NCI-H345 treated with DMSO at 0.1 percent for 48 hours (cell line): ENCODE data around the gene SLC35A1.

Experiments
- DNase-seq: peaks from one replicate; lab custom pipeline; 2025; ENCODE audit not compliant: unreplicated experiment; lab: John Stamatoyannopoulos, UW

SLC35A1 gene

DNA sequence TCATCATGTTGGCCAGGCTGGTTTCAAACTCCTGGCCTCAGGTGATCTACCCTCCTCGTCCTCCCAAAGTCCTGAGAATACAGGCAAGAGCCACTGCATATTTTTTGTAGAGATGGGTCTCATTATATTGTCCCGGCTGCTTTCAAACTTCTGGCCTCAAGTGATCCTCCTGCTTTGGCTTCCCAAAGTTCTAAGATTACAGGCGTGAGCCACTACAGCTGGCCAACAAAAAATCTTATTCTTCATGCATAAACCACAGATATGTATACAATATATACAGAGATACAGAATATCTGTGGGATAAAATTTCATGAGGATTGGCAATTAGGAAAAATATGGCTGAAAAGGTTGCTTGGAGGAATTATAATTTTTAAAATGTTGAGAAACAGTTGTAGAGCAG is 49.9 kb downstream of the SLC35A1 start:
- no peak for DNase-seq

- no peak for DNase-seq
Observed at GRCh38 chr6:87529221-87529620, 56.4 kb downstream of the SLC35A1 start.

DNA sequence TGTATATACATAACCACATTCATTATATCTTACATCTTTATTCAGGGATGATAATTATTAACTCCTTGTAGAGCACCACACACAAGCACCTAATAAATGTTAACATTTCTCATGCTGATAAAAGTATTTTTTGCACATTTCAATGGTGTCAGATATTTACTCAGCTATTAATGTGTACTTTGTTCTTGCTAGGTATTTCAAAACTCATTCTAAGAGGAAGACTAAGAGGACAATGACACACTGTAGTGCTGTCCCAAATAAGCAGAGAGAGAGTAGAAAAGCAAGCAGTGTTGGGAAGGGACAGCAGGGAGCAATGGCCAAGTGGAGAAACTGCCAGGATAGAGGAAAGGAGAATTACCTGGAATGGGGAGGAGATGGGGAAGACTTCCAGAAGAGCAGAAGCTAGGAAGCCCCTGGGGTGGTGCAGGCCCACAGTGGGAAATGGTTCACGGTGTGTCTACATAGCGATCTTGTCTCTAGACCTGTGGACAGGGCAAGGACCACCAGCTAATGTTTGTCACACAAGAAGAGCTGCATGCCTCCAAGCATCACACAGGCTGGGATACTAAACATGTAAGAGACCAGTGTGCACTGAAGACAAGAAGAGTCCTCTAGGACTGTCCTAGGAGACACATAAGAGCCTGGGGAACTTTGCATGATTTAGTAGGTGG is 61.7 kb downstream of the SLC35A1 start:
- no peak for DNase-seq

- no peak for DNase-seq
Observed at GRCh38 chr6:87538510-87539260, 65.9 kb downstream of the SLC35A1 start.

- DNase-seq = no peak
Observed at GRCh38 chr6:87539554-87539953, 66.8 kb downstream of the SLC35A1 start.

DNA sequence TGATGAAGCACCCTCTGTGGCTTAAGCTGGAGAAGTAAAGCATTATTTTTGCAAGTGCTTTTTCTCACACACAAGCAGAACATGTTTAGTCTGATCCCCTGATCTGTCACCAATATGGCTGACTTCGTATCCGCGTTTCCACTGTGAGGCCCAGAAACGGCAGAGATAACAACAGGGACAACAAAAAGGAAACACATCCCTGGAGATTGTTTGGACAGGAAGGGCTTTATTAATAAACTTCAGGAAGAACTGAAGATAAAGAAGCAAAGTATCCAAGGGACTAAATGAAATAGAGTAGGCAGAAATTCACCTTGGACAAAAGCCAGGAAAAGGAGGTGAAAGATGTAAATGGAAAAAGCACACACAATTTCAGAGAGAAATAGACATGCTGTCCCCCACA is 67.8 kb downstream of the SLC35A1 start:
- DNase-seq = no peak

DNA sequence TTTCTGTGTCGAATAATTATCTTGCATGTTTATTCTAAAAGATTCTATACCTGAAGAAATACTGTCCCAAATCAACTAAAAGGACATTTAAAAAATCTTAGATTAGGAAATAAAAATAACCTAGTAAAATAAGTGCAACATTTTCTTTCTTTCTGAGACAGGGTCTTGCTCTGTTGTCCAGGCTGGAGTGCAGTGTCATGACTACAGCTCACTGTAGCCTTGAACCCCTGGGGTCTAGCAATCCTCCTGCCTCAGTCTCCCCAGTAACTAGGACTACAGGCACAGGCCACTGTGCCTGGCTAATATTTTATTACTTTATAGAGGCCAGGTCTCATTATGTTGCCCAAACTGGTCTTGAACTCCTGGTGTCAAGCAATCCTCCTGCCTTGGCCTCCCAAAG is 68.3 kb downstream of the SLC35A1 start:
- no peak for DNase-seq

GRCh38 chr6:87541744-87542143 is 69.0 kb downstream of the SLC35A1 start:
- DNase-seq = no peak

GRCh38 chr6:87543696-87544473 is 71.1 kb downstream of the SLC35A1 start:
- no peak for DNase-seq

GRCh38 chr6:87544474-87544735 is 71.6 kb downstream of the SLC35A1 start:
- no peak for DNase-seq

DNA sequence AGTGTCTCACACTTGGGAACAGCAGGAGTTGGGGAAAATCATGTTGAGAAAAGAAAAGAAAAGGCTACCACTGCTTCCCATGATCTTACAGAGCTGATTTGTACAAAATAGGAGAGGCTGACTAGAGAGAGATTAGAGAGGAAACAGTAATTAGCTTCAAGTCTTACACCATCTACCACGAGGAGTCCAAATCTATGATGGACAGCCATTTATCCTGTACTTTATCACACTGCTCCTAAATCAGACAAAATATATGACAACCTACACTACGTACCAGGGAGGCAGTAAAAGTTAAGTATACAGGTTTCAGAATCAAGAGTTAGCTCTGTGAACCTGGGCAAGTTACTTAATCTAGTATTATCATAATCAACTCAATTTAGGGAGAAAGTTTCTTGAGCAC is 79.0 kb downstream of the SLC35A1 start:
- DNase-seq = no peak

DNA sequence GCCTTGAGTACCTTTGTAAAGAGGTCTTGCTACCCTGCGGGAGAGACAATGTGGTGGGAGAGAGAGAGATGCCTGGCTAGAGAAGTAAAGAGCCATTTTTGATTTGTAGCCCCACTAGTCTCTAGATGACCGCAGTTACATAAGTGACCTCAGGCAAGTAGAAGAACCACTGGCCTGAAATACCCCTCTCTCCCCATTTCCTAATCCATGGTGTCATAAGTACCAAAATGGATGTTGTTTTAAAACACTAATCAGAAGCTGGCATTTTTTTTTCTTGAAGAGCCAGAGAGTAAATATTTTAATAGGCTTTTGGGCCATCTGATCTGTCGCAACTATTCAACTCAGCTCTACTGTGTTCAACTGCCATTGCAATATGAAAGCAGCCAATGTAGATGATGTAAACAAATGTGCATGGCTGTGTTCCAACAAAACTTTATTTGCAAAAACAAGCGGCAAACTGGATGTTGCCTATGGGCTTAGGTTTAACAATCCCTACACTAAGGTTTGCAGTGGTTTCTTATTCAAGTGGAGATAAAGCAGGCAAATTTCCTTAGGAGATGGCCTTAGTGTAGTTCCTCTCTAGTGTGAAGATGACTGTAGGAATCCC is 80.5 kb downstream of the SLC35A1 start:
- no peak for DNase-seq

GRCh38 chr6:87555506-87555905 is 82.7 kb downstream of the SLC35A1 start:
- DNase-seq = no peak

DNA sequence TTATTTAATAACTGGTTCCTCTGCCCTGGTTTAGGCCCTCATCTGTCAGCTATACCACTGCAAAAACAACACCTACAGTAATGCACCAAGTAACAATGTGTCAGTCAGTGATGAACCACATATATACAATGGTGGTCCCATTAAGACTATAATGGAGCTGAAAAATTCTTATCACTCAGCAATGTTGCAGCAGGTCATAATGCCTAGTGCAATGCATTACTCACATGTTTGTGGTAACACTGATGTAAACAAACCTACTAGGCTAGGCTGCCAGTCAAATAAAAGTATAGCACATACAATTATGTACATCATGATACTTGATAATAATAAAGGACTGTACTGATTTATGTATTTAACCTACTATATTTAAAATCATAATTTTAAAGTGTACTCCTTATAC is 85.7 kb downstream of the SLC35A1 start:
- no peak for DNase-seq

DNA sequence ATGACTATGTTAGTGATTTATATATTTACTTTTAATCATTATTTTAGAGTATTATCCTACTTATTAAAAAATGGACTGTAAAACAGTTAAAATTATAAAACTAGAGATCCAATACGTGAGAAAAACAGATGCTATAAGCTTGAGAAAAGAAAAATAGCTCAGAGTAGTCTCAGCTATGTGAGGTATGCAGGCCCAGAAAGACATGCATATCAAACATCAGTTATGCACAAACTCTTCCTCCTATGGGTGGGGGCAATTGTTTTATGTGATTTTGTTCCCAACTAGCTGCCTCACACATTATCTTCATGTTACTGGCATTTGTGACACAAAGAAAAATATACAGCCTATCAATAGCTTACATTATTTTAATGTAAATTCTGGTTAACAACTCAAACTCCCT is 88.2 kb downstream of the SLC35A1 start:
- no peak for DNase-seq
